Measurements from ENCODE around the gene GABRA1. TPM values are rescaled to one million over a fixed set of nuclear protein-coding genes. Genes with fewer than 3 reads are reported as not detected.

The GABRA1 gene
- total and polyA plus RNA-seq, 2 experiments from 2014 or later = not detected

DNA sequence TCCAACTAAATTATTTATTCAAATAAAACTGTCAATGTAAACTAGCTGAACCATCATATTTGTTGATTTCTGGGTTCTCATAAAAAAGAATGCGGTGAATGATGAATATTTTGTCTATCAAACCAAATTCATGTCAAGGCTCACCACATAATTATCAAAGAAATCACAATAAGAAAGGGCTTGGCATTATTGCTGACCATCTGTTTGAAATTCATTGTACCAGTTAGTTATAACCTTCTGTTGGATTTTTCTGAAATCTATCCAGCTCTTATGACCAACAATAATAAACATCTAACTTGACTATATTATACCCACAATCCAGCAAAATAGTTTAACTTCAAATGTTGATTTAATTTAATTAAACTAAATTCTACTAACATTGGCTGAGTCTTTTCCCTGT is 53.1 kb downstream of the GABRA1 start:
- H3K36me3 ChIP-seq (ENCODE audit: low read depth) = no peaks in the 10 kb centered on the region
- H3K27ac ChIP-seq = no peak overlapping the region
- no peak overlapping the region for H3K4me3 ChIP-seq
- in situ Hi-C loops (cut with MboI) = no loop called here
- no peak for DNase-seq
- H2AFZ ChIP-seq = no peak overlapping the region
- no peak overlapping the region for H3K9ac ChIP-seq
- no peaks in the 10 kb centered on the region for H3K9me3 ChIP-seq (ENCODE audit: low read depth)
- H3K9me2 ChIP-seq (ENCODE audit: insufficient read depth) = no peaks in the 10 kb centered on the region
- no peaks in the 10 kb centered on the region for H3K27me3 ChIP-seq (replicated peaks; ENCODE audit: insufficient read depth)
- no peaks in the 10 kb centered on the region for H3F3A ChIP-seq (ENCODE audit: insufficient read depth)
- 29 to 31% methylated on average over 1 of the region's 1 CpG for WGBS, 2 experiments (ENCODE audit: low coverage in 1 of 2, low lambda C conversion rate in 2 of 2, missing lambda C conversion rate in 2 of 2)
- H3K4me2 ChIP-seq (ENCODE audit: unreplicated experiment) = no peak overlapping the region
- H3K79me2 ChIP-seq (ENCODE audit: insufficient read depth) = no peaks in the 10 kb centered on the region
- H4K20me1 ChIP-seq (ENCODE audit: insufficient read depth) = no peaks in the 10 kb centered on the region
- TF ChIP-seq EZH2 (IDR thresholded peaks at IDR 0.05; ENCODE audit: insufficient read depth, poor library complexity, severe bottlenecking) = no peak
- no peak for TF ChIP-seq EZH2phosphoT487 (IDR thresholded peaks at IDR 0.05; ENCODE audit: insufficient read depth, low read depth)
- H3K4me1 ChIP-seq (ENCODE audit: insufficient read depth) = no peaks in the 10 kb centered on the region

DNA sequence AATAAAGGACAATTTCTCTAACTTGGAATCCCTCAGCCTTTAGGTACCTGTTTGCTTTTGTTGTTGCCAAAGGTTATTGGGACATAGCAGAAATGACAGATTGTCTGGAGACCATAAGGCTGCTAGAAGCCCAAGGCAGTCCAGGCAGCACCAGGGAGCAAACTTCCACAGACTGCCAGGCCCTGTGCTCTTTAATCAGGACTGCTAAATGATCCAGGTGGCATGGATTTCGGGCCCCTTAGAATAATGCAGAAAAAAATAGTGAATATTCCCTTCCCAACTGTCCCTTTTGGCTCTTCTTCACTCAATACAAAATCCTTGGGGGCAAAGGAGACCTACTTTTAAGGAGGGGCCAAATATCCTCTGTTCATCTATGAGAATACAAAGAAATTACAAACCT is 73.9 kb downstream of the GABRA1 start:
- no peaks in the 10 kb centered on the region for H3F3A ChIP-seq (ENCODE audit: insufficient read depth)
- no peaks in the 10 kb centered on the region for H4K20me1 ChIP-seq (ENCODE audit: insufficient read depth)
- H3K9ac ChIP-seq = no peak overlapping the region
- TF ChIP-seq EZH2 (IDR thresholded peaks at IDR 0.05; ENCODE audit: insufficient read depth, poor library complexity, severe bottlenecking) (no peak), EZH2phosphoT487 (IDR thresholded peaks at IDR 0.05; ENCODE audit: insufficient read depth, low read depth) (no peak)
- H3K4me1 ChIP-seq (ENCODE audit: insufficient read depth) = no peaks in the 10 kb centered on the region
- H3K27ac ChIP-seq = no peak overlapping the region
- no peak overlapping the region for H3K4me3 ChIP-seq
- H3K36me3 ChIP-seq (ENCODE audit: low read depth) = no peaks in the 10 kb centered on the region
- 0% methylated on average over 1 of the region's 1 CpG for WGBS, 2 experiments (ENCODE audit: low coverage in 1 of 2, low lambda C conversion rate in 2 of 2, missing lambda C conversion rate in 2 of 2)
- no peaks in the 10 kb centered on the region for H3K9me2 ChIP-seq (ENCODE audit: insufficient read depth)
- no peak overlapping the region for H2AFZ ChIP-seq
- no peaks in the 10 kb centered on the region for H3K9me3 ChIP-seq (ENCODE audit: low read depth)
- no peak overlapping the region for H3K4me2 ChIP-seq (ENCODE audit: unreplicated experiment)
- H3K27me3 ChIP-seq (replicated peaks; ENCODE audit: insufficient read depth) = no peaks in the 10 kb centered on the region
- in situ Hi-C loops (cut with MboI) = no loop called here
- DNase-seq = no peak
- no peaks in the 10 kb centered on the region for H3K79me2 ChIP-seq (ENCODE audit: insufficient read depth)

GRCh38 chr5:161924270-161924669 is 76.3 kb downstream of the GABRA1 start:
- Histone ChIP-seq H3K9ac (no peak overlapping the region), H3K4me2 (ENCODE audit: unreplicated experiment) (no peak overlapping the region), H3K9me2 (ENCODE audit: insufficient read depth) (no peaks in the 10 kb centered on the region), H3K27me3 (replicated peaks; ENCODE audit: insufficient read depth) (no peaks in the 10 kb centered on the region), H3K4me3 (no peak overlapping the region), H3K27ac (no peak overlapping the region), H3K9me3 (ENCODE audit: low read depth) (no peaks in the 10 kb centered on the region), H3K36me3 (ENCODE audit: low read depth) (no peaks in the 10 kb centered on the region), H4K20me1 (ENCODE audit: insufficient read depth) (no peaks in the 10 kb centered on the region), H2AFZ (no peak overlapping the region), H3K4me1 (ENCODE audit: insufficient read depth) (no peaks in the 10 kb centered on the region), H3K79me2 (ENCODE audit: insufficient read depth) (no peaks in the 10 kb centered on the region), H3F3A (ENCODE audit: insufficient read depth) (no peaks in the 10 kb centered on the region)
- in situ Hi-C loops (cut with MboI) = no loop called here
- WGBS, 2 experiments (ENCODE audit: low coverage in 1 of 2, low lambda C conversion rate in 2 of 2, missing lambda C conversion rate in 2 of 2) = 31 to 38% methylated on average over 3 of the region's 3 CpGs
- TF ChIP-seq EZH2 (IDR thresholded peaks at IDR 0.05; ENCODE audit: insufficient read depth, poor library complexity, severe bottlenecking) (no peak), EZH2phosphoT487 (IDR thresholded peaks at IDR 0.05; ENCODE audit: insufficient read depth, low read depth) (no peak)
- no peak for DNase-seq

DNA sequence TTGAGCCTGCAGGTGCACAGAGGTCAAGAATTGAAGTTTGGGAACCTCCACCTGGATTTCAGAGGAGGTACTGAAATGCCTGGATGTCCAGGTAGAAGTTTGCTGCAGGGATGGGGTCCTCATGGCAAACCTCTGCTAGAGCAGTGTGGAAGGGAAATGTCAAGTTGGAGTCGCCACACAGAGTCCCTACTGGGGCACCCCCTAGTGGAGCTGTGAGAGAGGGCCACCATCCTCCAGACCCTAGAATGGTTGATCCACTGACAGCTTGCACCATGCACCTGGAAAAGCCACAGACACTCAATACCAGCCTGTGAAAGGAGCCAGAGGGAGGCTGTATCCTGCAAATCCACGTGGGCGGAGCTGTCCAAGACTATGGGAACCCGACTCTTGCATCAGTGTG is 78.0 kb downstream of the GABRA1 start:
- TF ChIP-seq EZH2phosphoT487 (IDR thresholded peaks at IDR 0.05; ENCODE audit: insufficient read depth, low read depth) (no peak), EZH2 (IDR thresholded peaks at IDR 0.05; ENCODE audit: insufficient read depth, poor library complexity, severe bottlenecking) (no peak)
- Histone ChIP-seq H3K4me1 (ENCODE audit: insufficient read depth) (no peaks in the 10 kb centered on the region), H3K36me3 (ENCODE audit: low read depth) (no peaks in the 10 kb centered on the region), H3K9ac (no peak overlapping the region), H3F3A (ENCODE audit: insufficient read depth) (no peaks in the 10 kb centered on the region), H3K9me2 (ENCODE audit: insufficient read depth) (no peaks in the 10 kb centered on the region), H3K27me3 (replicated peaks; ENCODE audit: insufficient read depth) (no peaks in the 10 kb centered on the region), H3K4me2 (ENCODE audit: unreplicated experiment) (no peak overlapping the region), H4K20me1 (ENCODE audit: insufficient read depth) (no peaks in the 10 kb centered on the region), H3K4me3 (no peak overlapping the region), H2AFZ (no peak overlapping the region), H3K27ac (no peak overlapping the region), H3K9me3 (ENCODE audit: low read depth) (no peaks in the 10 kb centered on the region), H3K79me2 (ENCODE audit: insufficient read depth) (no peaks in the 10 kb centered on the region)
- in situ Hi-C loops (cut with MboI) = no loop called here
- 6 to 11% methylated on average over 4 of the region's 4 CpGs for WGBS, 2 experiments (ENCODE audit: low coverage in 1 of 2, low lambda C conversion rate in 2 of 2, missing lambda C conversion rate in 2 of 2)
- no peak for DNase-seq

- 16 to 22% methylated on average over 3 of the region's 3 CpGs for WGBS, 2 experiments (ENCODE audit: low coverage in 1 of 2, low lambda C conversion rate in 2 of 2, missing lambda C conversion rate in 2 of 2)
- no peaks in the 10 kb centered on the region for H3K27me3 ChIP-seq (replicated peaks; ENCODE audit: insufficient read depth)
- no peaks in the 10 kb centered on the region for H3K9me3 ChIP-seq (ENCODE audit: low read depth)
- no peaks in the 10 kb centered on the region for H3K36me3 ChIP-seq (ENCODE audit: low read depth)
- no peak overlapping the region for H3K4me3 ChIP-seq
- H3K4me1 ChIP-seq (ENCODE audit: insufficient read depth) = no peaks in the 10 kb centered on the region
- no peaks in the 10 kb centered on the region for H3K79me2 ChIP-seq (ENCODE audit: insufficient read depth)
- H3K9ac ChIP-seq = no peak overlapping the region
- H3K4me2 ChIP-seq (ENCODE audit: unreplicated experiment) = no peak overlapping the region
- in situ Hi-C loops (cut with MboI) = no loop called here
- no peak for DNase-seq
- no peak overlapping the region for H2AFZ ChIP-seq
- H3F3A ChIP-seq (ENCODE audit: insufficient read depth) = no peaks in the 10 kb centered on the region
- no peaks in the 10 kb centered on the region for H4K20me1 ChIP-seq (ENCODE audit: insufficient read depth)
- H3K9me2 ChIP-seq (ENCODE audit: insufficient read depth) = no peaks in the 10 kb centered on the region
- TF ChIP-seq EZH2 (IDR thresholded peaks at IDR 0.05; ENCODE audit: insufficient read depth, poor library complexity, severe bottlenecking) = no peak
- TF ChIP-seq EZH2phosphoT487 (IDR thresholded peaks at IDR 0.05; ENCODE audit: insufficient read depth, low read depth) = no peak
- H3K27ac ChIP-seq = no peak overlapping the region
Observed at GRCh38 chr5:161934486-161934885, 86.6 kb downstream of the GABRA1 start.
